Muscle of back (tissue), 13 donors: ENCODE data around the gene NUP98. TPM values are rescaled to one million over a fixed set of nuclear protein-coding genes. Genes with fewer than 3 reads are reported as not detected.

ENCODE experiments used
- DNase-seq, 3 donors: peaks; one replicate each; pipeline versions ENCODE4 v3.0.0 to v3.0.0-alpha.2; 2013
- long read RNA-seq, 9 donors: transcript quantifications; one replicate each; lab custom pipeline, GENCODE V29; 2026
- polyA plus RNA-seq, 10 donors: library from polyadenylated mRNA; unstranded; fragments of 120-200 nt; gene quantifications; one replicate each; pipeline ENCODE4 v1.2.1, GENCODE V29; 2013; ENCODE audit not compliant: insufficient read length in 10 of 10

NUP98 gene
- polyA plus RNA-seq = 10 to 100 TPM; 32.0 to 46.1 (median 38.1) TPM
- long read RNA-seq, donor 1, full-length matches to known transcripts = 1 of 6 reads
- long read RNA-seq, donor 1, partial matches to known transcripts = 5 of 6 reads
- long read RNA-seq, donor 1, other reads (novel, unspliced or antisense) = 0 of 6 reads
- long read RNA-seq, donor 2 = 0 reads
- long read RNA-seq, donor 3 = 0 reads
- long read RNA-seq, donor 4 = 0 reads
- long read RNA-seq, donor 5, partial matches to known transcripts = 24 of 24 reads
- long read RNA-seq, donor 5, other reads (novel, unspliced or antisense) = 0 of 24 reads
- long read RNA-seq, donor 6, partial matches to known transcripts = 6 of 6 reads
- long read RNA-seq, donor 6, other reads (novel, unspliced or antisense) = 0 of 6 reads
- long read RNA-seq, donor 7, full-length matches to known transcripts = 3 of 8 reads
- long read RNA-seq, donor 7, partial matches to known transcripts = 5 of 8 reads
- long read RNA-seq, donor 7, other reads (novel, unspliced or antisense) = 0 of 8 reads
- long read RNA-seq, donor 8, partial matches to known transcripts = 0 of 1 reads
- long read RNA-seq, donor 8, other reads (novel, unspliced or antisense) = 0 of 1 reads
- long read RNA-seq, donor 9 = 0 reads

DNA sequence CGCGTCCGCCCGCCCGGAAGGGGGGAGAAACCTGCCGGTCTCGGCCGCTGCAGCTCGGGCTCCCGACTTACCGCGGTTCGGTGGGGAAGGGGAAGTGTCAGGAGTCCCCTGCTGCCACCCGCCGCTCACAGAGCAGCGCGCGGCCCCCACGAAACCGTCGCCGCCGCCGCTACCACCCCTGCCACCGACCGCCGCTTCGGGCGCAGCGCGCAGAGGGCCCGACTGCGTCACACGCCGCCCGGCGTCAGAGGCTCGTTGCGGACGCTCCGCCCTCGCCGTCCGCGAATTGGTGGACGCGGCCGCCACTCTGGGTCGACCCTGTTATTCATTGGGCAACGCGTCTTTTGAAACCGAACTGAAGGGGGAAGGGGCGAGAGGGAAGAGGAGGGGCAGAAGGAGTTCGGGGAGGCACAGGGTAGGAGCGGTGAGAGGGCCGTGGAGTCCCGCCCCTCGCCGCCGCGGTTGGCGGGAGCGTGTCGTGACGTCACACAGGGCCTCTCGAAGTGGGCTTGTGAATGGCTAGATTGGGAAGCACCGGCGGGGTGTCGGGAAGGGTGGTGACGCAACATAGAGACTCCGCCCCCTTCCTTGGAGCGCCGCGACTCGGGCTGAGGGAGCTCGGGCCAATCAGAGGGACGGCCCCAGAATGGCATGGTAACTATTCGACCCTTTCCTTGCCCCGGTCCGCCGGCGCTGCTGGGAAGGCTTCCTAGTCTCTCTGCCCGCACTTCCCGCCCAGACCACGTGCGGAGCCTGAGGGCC is at the start of gene NUP98:
Gene NUP98, minus strand, starts transcription at position 226 of the 762 bp plus-strand sequence. CDS start 15,437 bp downstream, outside the sequence.
- DNase-seq = peak; percentile 100

DNA sequence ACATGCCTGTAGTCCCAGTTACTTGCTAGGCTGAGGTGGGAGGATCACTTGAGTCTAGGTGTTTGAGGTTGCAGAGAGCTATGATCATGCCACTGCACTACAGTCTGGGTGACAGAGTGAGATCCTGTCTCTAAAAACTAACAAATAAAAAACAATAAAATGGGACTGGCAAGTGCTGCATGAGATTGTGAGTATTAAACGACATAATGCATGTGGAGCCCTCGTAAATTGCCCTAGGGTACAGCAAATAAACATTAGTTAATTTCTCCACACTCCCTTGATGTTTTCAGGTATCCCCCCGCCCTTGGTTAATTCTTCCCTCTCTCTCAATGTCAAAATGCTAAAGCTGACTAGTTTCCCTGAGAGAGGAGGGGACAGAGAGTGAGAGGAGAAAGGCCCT is 48.3 kb upstream of the NUP98 start:
- no peak for DNase-seq

- no peak for DNase-seq
Measured at GRCh38 chr11:3845246-3845645, 47.9 kb upstream of the NUP98 start.

GRCh38 chr11:3843326-3843725 is 46.0 kb upstream of the NUP98 start:
- no peak for DNase-seq

DNA sequence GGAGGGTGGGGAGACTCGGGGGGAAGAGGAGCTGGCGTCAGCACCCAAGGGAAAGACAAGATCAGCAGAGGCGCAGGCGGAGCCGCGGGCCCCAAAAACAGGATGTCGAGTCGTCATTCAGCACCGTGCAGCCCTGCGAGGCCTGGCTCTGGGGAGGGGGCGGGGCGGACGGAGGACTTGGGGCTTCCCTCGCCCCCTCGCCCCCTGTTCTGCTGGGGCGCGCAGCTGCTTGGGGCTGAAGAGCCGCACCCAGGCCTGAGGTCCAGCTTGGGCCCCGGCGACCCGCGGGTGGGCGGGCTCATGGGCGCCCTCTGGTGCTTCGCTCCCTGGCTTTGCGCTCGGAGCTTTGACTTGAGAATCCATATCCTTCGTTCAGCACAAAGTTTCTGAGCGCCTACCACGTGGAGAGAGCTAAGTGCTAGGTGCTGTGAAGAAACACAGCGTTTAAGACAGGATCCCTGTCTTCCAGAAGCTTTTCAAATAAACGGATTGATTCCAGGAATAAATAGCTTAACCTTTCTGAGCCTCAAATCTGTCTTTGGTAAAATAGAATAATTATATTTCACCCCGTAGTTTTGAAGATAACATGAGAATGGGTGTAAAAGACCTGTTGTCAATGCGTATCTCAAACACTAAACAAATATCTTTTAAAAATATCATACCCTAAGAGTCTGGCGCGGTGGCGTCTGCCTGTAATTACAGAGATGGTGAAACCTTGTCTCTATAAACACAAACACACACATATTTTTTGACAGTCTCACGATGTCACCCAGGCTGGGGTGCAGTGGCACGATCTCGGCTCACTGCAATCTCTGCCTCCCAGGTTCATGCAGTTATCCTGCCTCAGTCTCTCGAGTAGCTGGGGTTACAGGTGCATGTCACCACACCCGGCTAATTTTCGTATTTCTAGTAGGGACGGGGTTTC is 44.3 kb upstream of the NUP98 start:
- DNase-seq = peak; percentile 80 to 96 (median 90)

GRCh38 chr11:3840870-3841425 is 43.6 kb upstream of the NUP98 start, which contains the start of gene RHOG:
Gene RHOG (minus strand): TSS chr11:3840959. CDS start chr11:3828138, 12,821 bp downstream.
- DNase-seq = peak; percentile 71 to 92 (median 84)

GRCh38 chr11:3840004-3840869 is 42.9 kb upstream of the NUP98 start:
- peak in 1 of 3 donors; percentile 40 for DNase-seq

DNA sequence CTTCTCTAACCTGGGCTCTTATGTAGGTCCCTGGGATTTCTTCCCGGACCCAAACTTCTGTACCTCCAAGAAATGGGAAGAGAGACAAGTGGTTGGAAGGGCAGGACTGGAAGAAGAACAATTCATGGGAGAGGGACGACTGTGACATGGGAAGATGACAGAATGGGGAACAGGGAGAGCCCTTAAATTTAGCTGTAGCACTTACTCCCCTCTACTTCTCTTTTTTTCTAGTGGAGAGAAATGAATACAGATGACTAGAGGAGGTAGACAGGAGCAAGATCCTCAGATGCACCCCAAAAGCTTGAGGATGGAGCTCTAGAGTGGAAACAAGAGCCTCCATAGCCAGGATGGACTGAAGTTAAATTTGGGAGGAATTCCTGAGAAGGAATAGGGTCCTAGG is 41.1 kb upstream of the NUP98 start:
- DNase-seq = no peak

- DNase-seq = peak in 1 of 3 donors; percentile 44
Measured at GRCh38 chr11:3837793-3838192, 40.4 kb upstream of the NUP98 start.

- DNase-seq = no peak
Measured at GRCh38 chr11:3836903-3837302, 39.5 kb upstream of the NUP98 start.

- no peak for DNase-seq
Measured at GRCh38 chr11:3835751-3836150, 38.4 kb upstream of the NUP98 start.

DNA sequence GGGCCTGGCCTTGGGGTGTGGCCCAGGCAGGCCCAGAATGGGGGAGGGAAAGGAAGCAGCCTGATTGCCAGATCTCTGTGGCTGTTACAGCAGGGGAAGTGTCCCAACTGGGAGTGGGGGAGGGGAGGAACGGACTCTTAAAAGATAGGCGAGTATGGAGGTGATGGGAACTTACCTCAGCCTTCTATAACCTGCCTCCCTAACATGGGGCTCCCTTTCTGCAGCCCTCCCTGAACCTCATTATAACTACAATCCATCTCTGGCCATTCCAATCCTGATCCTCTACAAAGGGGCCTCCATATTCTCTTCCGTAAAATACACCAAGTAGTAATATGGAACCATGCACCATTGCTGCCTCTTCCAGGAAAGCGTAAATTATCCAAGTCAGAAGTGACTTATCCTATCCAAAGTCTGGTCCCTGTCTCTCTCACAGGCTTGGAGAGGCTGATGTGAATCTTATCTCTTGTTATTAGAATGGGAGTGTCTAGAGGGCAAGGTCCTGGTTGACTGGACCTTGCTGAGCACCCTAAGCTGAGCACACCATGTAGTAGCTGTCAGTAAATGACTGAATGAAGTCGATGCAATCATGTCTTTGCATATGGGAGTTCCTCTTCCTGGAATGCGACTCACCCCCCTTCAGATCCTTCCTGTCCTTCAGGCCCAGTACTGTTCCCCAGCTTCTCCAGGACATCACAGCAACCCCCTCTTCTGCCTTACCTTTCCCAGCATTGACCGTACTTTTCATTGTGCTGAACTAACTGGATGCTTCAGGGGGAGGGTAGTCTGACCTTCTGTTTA is 37.5 kb upstream of the NUP98 start:
- DNase-seq = no peak

DNA sequence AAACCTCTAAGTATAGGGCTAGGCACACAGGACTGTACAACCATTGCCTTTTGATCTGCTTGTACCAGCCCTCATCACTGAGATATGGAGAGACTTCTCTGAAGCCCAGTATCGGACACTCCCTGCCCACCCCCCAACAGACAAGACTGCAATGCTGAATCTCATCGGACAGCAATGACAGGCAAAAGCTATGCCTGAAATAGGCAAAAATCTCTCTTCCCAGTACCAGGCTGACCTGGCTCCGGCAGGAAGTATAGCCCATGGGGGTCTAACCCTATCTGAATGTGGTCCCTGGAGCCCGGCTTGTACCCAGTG is 37.0 kb upstream of the NUP98 start:
- no peak for DNase-seq

DNA sequence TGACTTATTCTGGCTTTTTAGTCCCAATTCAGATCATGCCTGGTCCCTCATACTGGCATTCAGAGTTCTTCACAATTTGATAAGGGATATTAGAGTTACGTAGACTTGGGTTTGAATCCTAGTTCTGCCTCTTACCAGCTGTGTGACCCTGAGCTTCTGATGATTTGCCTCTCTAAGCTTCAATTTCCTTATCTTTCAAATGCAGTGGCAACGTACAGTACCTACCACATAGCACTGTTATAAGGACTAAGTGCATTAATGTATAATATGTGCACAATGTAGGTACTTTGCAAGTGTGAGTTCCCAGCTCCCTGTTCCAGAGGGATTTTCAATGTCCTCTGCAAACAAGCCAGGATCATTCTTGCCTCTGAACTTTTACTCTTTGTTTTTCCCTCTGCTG is 36.1 kb upstream of the NUP98 start:
- DNase-seq = no peak

- DNase-seq = no peak
Measured at GRCh38 chr11:3832816-3833215, 35.5 kb upstream of the NUP98 start.

DNA sequence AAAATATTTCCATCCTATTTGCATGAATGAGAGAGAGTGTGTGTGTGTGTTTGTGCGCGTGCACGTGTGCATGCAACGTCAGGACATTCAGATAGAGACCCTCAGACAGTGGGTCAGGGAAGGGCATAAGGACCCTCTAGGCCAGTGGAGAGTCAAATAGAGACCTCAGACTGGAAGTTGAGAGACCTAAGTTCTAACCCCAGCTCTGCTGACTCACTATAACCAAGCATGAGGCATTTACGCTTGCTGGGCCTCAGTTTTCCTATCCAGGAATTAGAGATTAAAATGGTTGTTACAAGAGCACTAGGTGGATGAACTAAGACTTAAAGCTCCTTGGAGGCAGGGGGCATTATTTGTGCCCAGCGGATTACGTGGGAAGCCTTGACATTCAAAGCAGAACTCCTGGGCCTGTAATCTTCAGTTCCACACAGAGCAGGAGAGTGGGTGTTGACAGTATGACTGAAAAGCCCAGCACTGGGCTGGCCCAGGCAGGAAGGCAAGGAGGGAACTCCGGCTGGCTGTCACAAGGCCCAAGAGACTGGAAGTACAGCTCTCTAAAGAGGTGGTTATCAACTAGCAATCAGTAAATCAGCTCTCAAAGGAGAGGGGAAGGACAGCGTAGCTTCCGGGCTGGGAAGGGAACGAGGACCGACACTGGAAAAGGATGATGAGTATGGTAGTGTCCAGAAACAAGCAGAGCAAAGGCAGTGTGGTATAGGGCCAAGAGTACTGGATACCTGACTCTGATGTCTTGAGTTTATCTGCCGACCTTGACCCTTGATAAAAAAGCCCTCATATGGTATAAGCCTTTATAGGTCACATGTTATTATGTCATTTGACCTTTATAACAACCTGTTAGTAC is 34.3 kb upstream of the NUP98 start:
- DNase-seq = no peak

- DNase-seq = no peak
Measured at GRCh38 chr11:3830730-3831129, 33.4 kb upstream of the NUP98 start.

GRCh38 chr11:3830088-3830487 is 32.7 kb upstream of the NUP98 start:
- DNase-seq = no peak
